ENCODE measurements around the gene DAGLA.

Gene DAGLA

GRCh38 chr11:61718621-61719302, 38.6 kb downstream of the DAGLA start:
- no peak for TF ChIP-seq CTCF (conservative IDR thresholded peaks at IDR 0.05)
- H3K27ac ChIP-seq, result no peak overlapping the region

- no peak overlapping the region for H3K27ac ChIP-seq
- TF ChIP-seq CTCF (conservative IDR thresholded peaks at IDR 0.05), result no peak
Measured at GRCh38 chr11:61719978-61720377, 39.8 kb downstream of the DAGLA start.

- TF ChIP-seq CTCF (conservative IDR thresholded peaks at IDR 0.05), result no peak
- no peak overlapping the region for H3K27ac ChIP-seq
Measured at GRCh38 chr11:61720597-61720996, 40.4 kb downstream of the DAGLA start.

- TF ChIP-seq CTCF (conservative IDR thresholded peaks at IDR 0.05), result no peak
- no peak overlapping the region for H3K27ac ChIP-seq
Measured at GRCh38 chr11:61724437-61724836, 44.2 kb downstream of the DAGLA start.

GRCh38 chr11:61725781-61726231, 45.6 kb downstream of the DAGLA start:
- no peak for TF ChIP-seq CTCF (conservative IDR thresholded peaks at IDR 0.05)
- no peak overlapping the region for H3K27ac ChIP-seq

GRCh38 chr11:61726775-61727174, 46.6 kb downstream of the DAGLA start:
- H3K27ac ChIP-seq, result no peak overlapping the region
- no peak for TF ChIP-seq CTCF (conservative IDR thresholded peaks at IDR 0.05)

- TF ChIP-seq CTCF (conservative IDR thresholded peaks at IDR 0.05), result no peak
Measured at GRCh38 chr11:61727401-61727811, 47.2 kb downstream of the DAGLA start.

More at GRCh38 chr11:61727401-61727811, 47.2 kb downstream of the DAGLA start:
- H3K27ac ChIP-seq, result no peak overlapping the region
